A549 (cell line): ENCODE data around the gene SEMA4D.

Experiments
- HOXA7 ChIP-seq: fragments of 250-450 bp; sonication (Bioruptor Pico); IDR thresholded peaks from 2 replicates; pipeline ENCODE4 v1.5.0; 2020; ENCODE audit warnings: mild to moderate bottlenecking, moderate library complexity
- KDM5A ChIP-seq: fragments of 200-600 bp; sonication (generic); IDR thresholded peaks from 2 replicates; pipeline ENCODE4 v1.6.1; 2016; ENCODE audit warnings: antibody characterized with exemption, mild to moderate bottlenecking
- MYC ChIP-seq: IDR thresholded peaks from 2 replicates; pipeline ENCODE4 v1.6.1; 2012; ENCODE audit warnings: mild to moderate bottlenecking, inconsistent platforms, low read length, improper control_type of control experiment, borderline replicate concordance
- NPAS2 ChIP-seq: fragments of 250-450 bp; sonication (Bioruptor Pico); IDR thresholded peaks from 2 replicates; pipeline ENCODE4 v1.8.0; 2022; ENCODE audit warnings: mild to moderate bottlenecking, moderate library complexity, borderline replicate concordance
- POLR2A ChIP-seq: IDR thresholded peaks from 2 replicates; pipeline ENCODE4 v1.6.1; 2012; ENCODE audit warnings: mild to moderate bottlenecking, low read length
- RNF2 ChIP-seq: fragments of 200-600 bp; sonication (generic); IDR thresholded peaks from 2 replicates; pipeline ENCODE4 v1.6.1; 2016; ENCODE audit warnings: low read depth, mild to moderate bottlenecking, antibody characterized with exemption, moderate library complexity, borderline replicate concordance
- SREBF2 ChIP-seq: fragments of 450-650 bp; IDR thresholded peaks from 2 replicates; pipeline ENCODE4 v1.6.1; 2014; ENCODE audit warnings: mild to moderate bottlenecking, moderate library complexity
- TF ChIP-seq, protein P1 (sequence below): fragments of 450-650 bp; IDR thresholded peaks from 2 replicates; pipeline ENCODE4 v1.6.1; 2014; ENCODE audit warnings: antibody characterized with exemption
- TF ChIP-seq, protein P2 (sequence below): fragments of >200 bp; sonication (Bioruptor Twin); formaldehyde crosslinking; IDR thresholded peaks from 3 replicates; pipeline ENCODE4 v1.5.1; 2016

DNA sequence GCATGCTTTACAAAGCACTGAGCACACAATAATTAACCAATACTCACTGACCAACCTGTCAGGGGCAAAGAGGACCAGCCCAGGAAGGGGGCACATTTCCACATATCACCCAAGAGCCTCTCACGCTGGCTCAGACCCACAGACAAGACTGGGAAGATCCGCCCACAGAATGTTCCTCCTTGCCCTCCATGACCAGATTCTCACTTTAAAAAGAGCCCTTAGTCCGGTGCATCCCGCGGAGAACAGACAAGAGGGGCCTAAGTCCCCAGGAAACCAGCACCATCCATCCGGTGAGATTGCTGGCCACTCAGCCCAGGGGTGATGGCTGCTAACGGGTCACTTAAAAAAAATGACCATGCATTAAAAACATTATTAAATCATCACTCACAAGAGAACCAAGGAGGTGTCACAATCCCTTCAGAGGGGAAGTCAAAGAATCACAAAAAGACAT lies 32.9 kb downstream of the SEMA4D start:
- TF ChIP-seq, protein P1, sequence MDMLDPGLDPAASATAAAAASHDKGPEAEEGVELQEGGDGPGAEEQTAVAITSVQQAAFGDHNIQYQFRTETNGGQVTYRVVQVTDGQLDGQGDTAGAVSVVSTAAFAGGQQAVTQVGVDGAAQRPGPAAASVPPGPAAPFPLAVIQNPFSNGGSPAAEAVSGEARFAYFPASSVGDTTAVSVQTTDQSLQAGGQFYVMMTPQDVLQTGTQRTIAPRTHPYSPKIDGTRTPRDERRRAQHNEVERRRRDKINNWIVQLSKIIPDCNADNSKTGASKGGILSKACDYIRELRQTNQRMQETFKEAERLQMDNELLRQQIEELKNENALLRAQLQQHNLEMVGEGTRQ = no peak
- TF ChIP-seq SREBF2 (no peak), POLR2A (no peak), NPAS2 (CRISPR knock-in tag) (no peak), RNF2 (no peak), KDM5A (no peak), MYC (no peak), HOXA7 (no peak)
- TF ChIP-seq, protein P2, sequence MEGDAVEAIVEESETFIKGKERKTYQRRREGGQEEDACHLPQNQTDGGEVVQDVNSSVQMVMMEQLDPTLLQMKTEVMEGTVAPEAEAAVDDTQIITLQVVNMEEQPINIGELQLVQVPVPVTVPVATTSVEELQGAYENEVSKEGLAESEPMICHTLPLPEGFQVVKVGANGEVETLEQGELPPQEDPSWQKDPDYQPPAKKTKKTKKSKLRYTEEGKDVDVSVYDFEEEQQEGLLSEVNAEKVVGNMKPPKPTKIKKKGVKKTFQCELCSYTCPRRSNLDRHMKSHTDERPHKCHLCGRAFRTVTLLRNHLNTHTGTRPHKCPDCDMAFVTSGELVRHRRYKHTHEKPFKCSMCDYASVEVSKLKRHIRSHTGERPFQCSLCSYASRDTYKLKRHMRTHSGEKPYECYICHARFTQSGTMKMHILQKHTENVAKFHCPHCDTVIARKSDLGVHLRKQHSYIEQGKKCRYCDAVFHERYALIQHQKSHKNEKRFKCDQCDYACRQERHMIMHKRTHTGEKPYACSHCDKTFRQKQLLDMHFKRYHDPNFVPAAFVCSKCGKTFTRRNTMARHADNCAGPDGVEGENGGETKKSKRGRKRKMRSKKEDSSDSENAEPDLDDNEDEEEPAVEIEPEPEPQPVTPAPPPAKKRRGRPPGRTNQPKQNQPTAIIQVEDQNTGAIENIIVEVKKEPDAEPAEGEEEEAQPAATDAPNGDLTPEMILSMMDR = no peak
